WI38 (cell line): ENCODE measurements around the gene FRMD4A.
"Not testable (repeated sequence)": the region's sequence is repeated elsewhere in the genome, so short reads cannot be mapped to it uniquely, and the experiment has no call there.

Experiments
- H3K4me3 ChIP-seq: 2 replicates; pipeline ENCODE4 v1.5.1; 2011; ENCODE audit warnings: low read depth, mild to moderate bottlenecking, control low read depth, low read length
- CTCF ChIP-seq: IDR thresholded peaks from 2 replicates; pipeline ENCODE4 v1.5.1; 2012; ENCODE audit warnings: low read depth, mild to moderate bottlenecking, control low read depth, low read length

The FRMD4A gene

GRCh38 chr10:13909516-13910258 lies 421.0 kb downstream of the FRMD4A start:
- no peak overlapping the region for H3K4me3 ChIP-seq
- no peak for TF ChIP-seq CTCF

GRCh38 chr10:13908475-13908874 lies 422.2 kb downstream of the FRMD4A start:
- H3K4me3 ChIP-seq, result no peak overlapping the region
- no peak for TF ChIP-seq CTCF

DNA sequence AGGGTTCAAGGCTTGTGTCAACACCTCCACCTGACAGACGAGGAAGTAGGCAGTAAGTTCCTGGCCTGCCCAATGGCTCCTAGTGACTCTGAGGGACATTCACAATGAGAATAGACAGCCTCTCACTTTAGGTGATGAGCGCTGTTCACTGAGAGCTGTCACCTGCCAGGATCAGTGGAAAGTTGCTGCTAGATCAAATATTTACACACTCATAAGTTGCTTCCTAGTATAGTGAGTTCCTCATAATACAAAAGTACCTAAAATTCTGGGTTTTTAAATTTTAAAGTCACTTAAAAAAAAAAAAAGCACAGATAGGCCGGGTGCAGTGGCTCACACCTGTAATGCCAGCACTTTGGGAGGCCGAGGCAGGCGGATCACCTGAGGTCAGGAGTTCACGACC lies 423.2 kb downstream of the FRMD4A start:
- TF ChIP-seq CTCF, result no peak
- H3K4me3 ChIP-seq, result no peak overlapping the region

- no peak overlapping the region for H3K4me3 ChIP-seq
- no peak for TF ChIP-seq CTCF
Measured at GRCh38 chr10:13905281-13905680, 425.4 kb downstream of the FRMD4A start.

DNA sequence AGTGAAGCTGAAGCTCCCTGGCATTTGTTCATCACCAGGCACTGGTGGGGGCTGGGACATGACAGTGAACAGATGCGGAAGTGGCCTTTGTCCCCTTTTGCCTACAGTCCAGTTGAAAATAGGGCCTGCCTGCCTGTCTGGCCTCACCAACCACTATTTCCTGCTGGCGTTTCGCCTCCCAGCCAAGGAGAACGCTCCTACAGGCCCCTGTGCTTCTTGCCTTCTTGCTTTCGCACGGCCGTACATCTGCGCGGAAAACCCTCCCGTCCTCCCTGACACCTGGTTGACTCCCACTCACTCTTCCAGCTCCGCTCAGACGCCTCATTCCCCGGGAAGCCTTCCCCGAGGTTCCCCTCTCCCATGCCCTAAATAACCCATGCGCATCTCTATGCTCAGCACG lies 426.7 kb downstream of the FRMD4A start:
- TF ChIP-seq CTCF, result no peak

GRCh38 chr10:13902868-13903587 lies 427.7 kb downstream of the FRMD4A start:
- no peak overlapping the region for H3K4me3 ChIP-seq
- TF ChIP-seq CTCF, result no peak

More for the DNA sequence above, 426.7 kb downstream of the FRMD4A start:
- H3K4me3 ChIP-seq, result no peak overlapping the region

GRCh38 chr10:13899941-13900340 lies 430.8 kb downstream of the FRMD4A start:
- TF ChIP-seq CTCF, result no peak
- no peak overlapping the region for H3K4me3 ChIP-seq

DNA sequence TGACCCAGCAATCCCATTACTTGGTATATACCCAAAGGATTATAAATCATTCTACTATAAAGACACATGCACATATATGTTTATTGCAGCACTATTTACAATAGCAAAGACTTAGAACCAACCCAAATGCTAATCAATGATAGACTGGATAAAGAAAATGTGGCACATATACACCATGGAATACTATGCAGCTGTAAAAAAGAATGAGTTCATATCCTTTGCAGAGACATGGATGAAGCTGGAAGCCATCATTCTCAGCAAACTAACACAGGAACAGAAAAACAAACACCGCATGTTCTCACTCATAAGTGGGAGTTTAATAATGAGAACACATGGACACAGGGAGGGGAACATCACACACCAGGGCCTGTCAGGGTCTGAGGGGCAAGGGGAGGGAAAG lies 434.6 kb downstream of the FRMD4A start:
- not testable (repeated sequence) for H3K4me3 ChIP-seq
